HuH-7.5 (cell line): Measurements from ENCODE around the gene TMEM40.
"Not testable (repeated sequence)": the region's sequence is repeated elsewhere in the genome, so short reads cannot be mapped to it uniquely, and the experiment has no call there.

Source experiments
- DNase-seq: peaks from one replicate; pipeline ENCODE4 v3.0.0; 2011; ENCODE audit warnings: low spot score

TMEM40 gene

DNA sequence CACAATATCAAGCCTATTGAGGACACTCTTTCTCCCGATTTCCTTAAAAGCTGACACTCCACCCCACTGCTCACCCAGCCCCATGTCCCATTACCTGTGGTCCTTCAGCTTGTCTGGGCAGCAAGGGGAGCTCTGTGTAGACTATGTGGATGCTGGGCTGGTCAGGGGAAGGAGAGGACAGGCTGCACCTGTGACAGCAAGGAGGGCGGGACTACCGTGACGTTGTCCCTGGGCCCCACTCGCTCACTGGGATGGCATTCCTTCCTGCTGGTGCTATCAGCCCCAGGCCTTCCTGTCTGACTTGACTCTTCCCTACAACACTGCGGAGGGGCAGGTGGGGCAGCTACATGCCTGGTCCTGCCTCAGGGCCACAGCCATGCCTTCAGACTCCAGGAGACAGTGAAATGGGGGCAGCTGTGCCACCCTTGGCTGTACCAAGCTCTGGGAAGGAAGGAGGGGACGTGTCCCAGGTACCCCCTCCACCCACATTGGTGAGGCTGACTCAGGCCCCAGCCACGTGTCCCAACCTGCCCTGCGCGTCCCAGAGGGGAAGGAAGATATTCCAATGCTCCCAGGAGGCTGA is at the start of gene TMEM40:
TMEM40 (minus strand) TSS at position 163 of the 583 bp plus-strand sequence. CDS start 9,427 bp downstream, outside the sequence.
- no peak for DNase-seq

GRCh38 chr3:12808587-12808986 is 49.5 kb upstream of the TMEM40 start:
- DNase-seq: no peak

- DNase-seq: no peak
Measured at GRCh38 chr3:12807601-12808359, 48.7 kb upstream of the TMEM40 start.

- no peak for DNase-seq
Measured at GRCh38 chr3:12807066-12807465, 48.0 kb upstream of the TMEM40 start.

GRCh38 chr3:12803371-12803770 is 44.3 kb upstream of the TMEM40 start:
- no peak for DNase-seq

- no peak for DNase-seq
Measured at GRCh38 chr3:12799525-12800440, 40.7 kb upstream of the TMEM40 start.

DNA sequence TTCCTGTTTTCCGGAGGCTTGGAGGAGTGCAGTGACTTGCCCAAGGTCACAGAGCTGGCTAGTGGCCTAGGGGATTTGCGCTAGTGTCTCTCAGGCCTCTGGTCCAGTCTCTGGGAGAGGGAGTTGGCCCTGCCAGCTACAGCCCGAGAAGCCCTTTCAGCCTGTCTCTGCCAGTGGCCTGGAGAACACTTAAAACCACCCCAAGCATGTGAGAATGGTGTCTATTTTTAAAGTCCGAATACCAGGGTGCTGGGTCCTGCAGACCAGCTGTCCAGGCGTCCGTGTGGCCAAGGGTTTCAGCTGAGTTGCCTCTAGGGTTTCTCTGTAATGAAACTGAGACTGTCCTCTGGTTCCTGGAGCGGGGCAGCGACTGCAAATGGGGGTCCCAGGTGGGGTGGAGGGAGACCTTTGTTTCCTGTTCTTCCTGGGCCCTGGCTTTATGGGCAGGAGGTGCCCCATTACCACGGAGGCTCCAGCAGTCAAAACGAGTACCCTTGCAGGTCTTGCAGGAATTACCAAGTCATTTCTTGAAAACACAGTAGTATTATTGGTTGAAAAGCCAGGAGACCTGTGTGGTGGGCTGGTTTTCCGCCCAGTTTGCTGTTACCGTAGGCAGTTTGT is 39.6 kb upstream of the TMEM40 start:
- no peak for DNase-seq

DNA sequence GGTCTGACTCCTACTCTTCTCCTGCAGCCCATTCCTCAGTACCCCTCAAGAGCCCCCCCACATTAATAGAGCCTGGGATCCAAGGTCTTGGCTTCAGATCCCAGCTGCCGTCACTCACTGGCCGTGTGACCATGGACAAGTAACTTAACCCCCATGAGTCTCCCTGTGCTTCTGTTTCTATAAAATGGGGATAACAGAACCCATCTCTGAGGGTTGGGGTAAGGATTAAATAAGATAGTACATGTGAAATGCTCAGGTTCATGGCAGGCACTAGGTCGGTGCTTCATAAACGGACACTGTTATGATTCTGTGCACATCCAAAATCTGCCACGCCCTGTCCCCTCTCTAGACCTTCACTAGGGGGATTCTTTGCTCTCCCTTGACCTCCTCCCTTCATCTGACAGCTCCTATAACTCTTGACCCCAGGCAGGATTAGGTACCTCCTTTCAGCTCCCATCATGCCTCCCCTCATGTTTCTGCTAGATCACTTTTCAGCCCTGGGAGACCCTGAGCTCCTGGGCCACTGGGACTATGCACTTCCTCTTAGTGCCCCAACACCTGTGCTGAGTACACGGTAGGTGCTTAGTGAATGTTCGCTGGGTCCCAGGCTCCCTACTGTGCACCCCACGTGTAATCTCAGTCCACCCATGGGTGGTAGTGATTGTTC is 39.0 kb upstream of the TMEM40 start:
- no peak for DNase-seq

DNA sequence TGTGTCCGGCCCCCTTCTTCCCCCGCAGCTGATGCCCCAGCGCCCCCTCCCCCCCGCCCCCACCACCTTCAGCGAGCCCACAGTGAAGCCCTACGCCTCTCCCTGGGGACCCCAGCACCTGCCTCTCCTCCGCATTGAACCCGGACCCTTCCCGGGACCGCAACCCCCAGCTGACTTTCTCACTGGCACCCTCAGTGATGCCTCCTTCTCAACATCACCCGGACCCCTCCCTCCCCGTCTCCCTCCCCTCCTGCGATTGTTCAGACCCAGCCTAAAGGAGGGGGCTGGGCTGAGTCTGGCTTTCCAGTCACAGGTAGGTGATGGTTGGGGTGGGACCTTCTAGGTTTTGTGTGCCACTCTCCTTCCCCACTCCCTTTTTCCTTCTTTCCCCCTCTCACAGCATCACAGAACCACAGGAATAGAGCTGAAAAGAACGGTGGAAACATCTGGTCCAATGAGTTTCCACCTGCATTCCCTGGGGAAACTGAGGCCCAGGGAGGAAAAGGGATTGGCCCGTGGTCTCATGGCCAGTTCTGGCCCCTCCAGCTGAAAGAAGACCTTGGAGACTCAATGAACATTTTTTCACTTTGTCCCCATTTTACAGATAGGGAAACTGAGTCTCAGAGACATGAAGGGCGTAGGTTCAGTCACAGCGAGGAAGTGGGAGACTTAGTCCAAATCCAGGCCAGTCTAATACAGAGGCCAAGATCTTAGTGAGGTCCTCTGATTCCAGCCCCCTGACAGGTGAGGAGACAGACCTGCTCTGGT is 38.2 kb upstream of the TMEM40 start:
- no peak for DNase-seq

DNA sequence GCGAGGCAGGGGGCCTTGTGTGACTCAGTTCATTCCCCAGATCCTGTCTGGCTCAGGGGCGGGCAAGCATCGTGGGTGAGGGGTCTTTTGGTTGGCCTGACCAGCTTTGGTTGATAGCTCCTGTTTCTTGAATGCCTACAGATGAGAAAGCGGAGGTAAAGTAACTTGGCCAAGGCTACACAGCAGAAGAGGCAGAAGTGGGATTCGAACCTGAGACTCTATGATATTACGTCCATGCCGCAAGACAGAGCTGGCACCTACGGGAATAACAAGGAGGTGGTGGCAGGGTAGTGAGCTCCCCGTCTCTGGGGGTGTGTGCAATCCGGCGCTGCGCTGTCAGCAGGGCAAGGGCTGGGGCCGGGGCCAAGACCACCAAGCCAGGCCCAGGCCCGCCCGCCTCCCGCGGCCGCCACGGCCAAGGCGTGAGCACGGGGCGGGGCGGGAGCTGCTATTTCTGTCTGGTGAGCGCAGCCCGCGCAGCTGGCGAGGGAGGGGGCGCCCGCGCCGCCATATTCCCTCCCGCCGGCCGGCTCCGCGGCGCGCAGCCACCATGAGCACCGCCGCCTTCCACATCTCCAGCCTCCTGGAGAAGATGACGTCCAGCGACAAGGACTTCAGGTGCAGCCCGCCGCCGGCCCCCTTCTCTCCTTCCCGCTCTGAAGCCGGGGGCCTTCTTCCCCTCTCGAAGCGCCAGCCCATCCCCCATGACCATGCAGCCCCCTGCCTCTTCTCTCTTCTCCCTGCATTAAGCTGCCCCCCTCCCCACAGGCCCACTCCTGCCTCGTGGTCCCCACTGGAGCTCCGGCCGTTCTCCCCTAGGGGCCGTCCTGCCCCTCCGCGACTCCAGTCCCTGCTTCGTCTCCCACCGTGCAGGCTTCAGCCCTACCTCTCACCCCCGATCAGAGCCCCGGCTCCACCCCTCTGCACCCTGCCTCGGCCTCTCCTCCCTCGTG is 37.4 kb upstream of the TMEM40 start, which contains the start of gene CAND2:
CAND2 (plus strand) TSS at position 510 of the 953 bp plus-strand sequence; CDS start at position 551, 41 bp downstream.
- no peak for DNase-seq

GRCh38 chr3:12793701-12794100 is 34.6 kb upstream of the TMEM40 start:
- DNase-seq: no peak

DNA sequence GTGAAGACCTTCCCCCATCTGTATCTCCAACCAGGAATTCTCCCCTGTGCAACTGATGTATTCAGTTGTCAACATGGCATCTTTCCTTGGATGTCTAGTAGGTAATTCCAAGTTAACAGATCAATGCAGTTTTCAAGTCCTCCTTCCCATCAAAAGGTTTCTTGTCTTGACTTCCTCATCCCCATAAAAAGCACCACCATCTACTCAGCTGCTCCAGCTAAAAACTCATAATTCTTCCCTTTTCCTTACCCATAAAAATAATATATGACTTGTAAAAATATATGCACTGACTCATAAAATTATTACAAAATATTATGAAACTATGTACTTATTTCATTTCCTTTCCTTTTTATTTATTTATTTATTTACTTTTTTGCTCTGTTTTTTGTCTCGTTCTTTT is 32.4 kb upstream of the TMEM40 start:
- no peak for DNase-seq

DNA sequence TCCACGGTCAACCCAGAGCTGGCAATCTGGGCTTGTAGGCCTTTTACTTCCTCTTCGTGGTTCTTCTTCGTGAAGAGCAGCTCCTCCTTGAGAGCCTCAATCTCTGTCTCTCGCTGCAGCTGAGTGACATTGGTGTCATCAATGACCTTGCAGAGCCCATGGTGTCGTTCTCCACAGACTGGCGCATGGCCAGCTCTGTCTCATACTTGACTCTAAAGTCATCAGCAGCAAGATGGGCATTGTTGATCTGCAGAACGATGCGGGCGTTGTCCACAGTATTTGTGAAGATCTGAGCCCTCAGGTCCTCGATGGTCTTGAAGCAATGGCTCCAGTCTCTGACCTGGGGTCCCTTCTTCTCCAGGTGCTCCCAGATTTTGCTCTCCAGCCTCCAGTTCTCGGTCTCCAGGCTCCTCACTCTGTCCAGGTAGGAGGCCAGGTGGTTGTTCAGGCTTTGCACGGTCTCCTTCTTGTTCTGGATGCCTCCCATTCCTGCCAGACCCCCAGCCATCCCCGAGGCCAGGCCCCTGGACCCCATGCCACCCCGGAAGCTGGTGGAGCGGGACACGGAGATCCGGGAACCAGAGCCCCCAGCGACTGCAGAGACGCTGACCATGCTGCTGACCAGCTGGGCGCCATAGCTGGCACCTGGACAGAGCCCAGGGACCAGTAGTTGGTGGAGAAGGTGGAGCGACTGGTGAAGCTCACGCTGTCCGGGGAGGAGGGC is 29.1 kb upstream of the TMEM40 start:
- not testable (repeated sequence) for DNase-seq

GRCh38 chr3:12787346-12787745 is 28.3 kb upstream of the TMEM40 start:
- not testable (repeated sequence) for DNase-seq

GRCh38 chr3:12785096-12785495 is 26.0 kb upstream of the TMEM40 start:
- DNase-seq: no peak

DNA sequence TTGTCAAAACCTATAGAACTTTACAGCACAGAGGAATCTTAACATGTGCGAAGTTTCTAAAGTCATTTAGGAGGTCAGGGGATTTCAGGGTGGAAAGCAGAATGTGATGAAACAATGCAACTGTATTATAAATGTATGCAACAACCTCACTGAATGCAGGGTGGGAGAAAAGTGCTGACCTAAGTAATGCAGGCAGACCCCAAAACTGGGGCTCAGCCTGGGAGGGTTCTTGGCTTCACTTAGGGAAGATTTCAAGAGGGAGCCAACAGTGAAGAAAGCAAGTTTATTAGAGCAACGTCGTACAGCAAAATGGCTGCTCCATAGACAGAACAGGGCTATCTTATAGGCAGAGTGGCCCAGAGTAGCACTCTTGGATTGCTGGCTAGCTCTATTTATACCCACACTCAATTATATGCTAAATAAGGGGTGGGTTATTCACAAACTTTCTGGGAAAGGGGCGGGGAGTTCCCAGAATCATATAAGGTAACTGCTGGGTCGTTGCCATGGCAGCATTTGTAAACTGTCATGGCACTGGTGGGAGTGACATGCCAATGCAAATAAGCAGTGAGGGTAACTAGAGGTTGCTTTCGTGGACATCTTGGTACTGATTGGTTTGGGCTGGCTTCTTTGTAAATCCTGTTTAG is 23.2 kb upstream of the TMEM40 start:
- no peak for DNase-seq

DNA sequence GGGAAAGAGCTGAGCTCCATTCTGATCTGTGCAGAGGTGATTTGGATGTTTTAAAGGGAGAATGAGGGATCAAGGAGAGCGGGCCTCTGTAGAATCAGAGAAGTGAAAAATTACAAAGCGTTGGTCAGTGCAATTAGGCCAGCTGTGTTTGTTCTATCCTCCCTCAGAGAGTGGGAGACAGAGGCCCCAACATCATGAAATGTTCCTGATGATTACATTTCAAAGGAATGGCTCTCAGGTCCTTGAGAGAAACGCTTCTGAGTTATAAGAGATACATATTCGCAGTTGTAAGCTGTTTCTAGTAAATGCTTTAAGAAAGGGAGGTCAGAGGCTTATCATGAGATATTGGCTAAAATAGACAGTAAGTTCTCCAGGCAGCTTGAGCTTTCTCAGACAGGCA is 21.7 kb upstream of the TMEM40 start:
- DNase-seq: no peak

GRCh38 chr3:12777171-12777570 is 18.1 kb upstream of the TMEM40 start:
- DNase-seq: no peak
